BLaER1 (cell line): ENCODE measurements around the gene NPHP4.

Source experiments
- H3K27ac ChIP-seq: shearing (Covaris generic); formaldehyde crosslinking; 2 replicates; pipeline ENCODE4 v1.8.1; 2022
- H3K27me3 ChIP-seq: shearing (Covaris generic); formaldehyde crosslinking; 2 replicates; pipeline ENCODE4 v1.8.1; 2022
- H3K36me3 ChIP-seq: shearing (Covaris generic); formaldehyde crosslinking; 2 replicates; pipeline ENCODE4 v1.8.1; 2022
- H3K4me1 ChIP-seq: shearing (Covaris generic); formaldehyde crosslinking; 2 replicates; pipeline ENCODE4 v1.8.1; 2022
- H3K4me2 ChIP-seq: shearing (Covaris generic); formaldehyde crosslinking; 2 replicates; pipeline ENCODE4 v1.8.1; 2022
- H3K4me3 ChIP-seq: shearing (Covaris generic); formaldehyde crosslinking; 2 replicates; pipeline ENCODE4 v1.8.1; 2022
- H3K9ac ChIP-seq: shearing (Covaris generic); formaldehyde crosslinking; 2 replicates; pipeline ENCODE4 v1.8.1; 2022
- H3K9me3 ChIP-seq: shearing (Covaris generic); formaldehyde crosslinking; 2 replicates; pipeline ENCODE4 v1.8.1; 2022
- H4K20me1 ChIP-seq: shearing (Covaris generic); formaldehyde crosslinking; 2 replicates; pipeline ENCODE4 v1.8.1; 2022
- Cebpa-rat ChIP-seq: shearing (Covaris generic); IDR thresholded peaks from 2 replicates; pipeline ENCODE4 v1.8.1; 2022

Gene NPHP4

GRCh38 chr1:6013491-6013890, 21.3 kb upstream of the NPHP4 start:
- Histone ChIP-seq H3K9ac (no peak overlapping the region), H3K9me3 (no peaks in the 10 kb centered on the region), H3K27ac (peak overlapping the region; percentile 10; the same call in 1 of the 2 replicates), H3K4me3 (no peak overlapping the region), H3K4me2 (peak overlapping the region; percentile 70), H3K27me3 (no peaks in the 10 kb centered on the region), H4K20me1 (peaks cover 51% of the 10 kb centered on the region), H3K36me3 (no peaks in the 10 kb centered on the region), H3K4me1 (peaks cover 84% of the 10 kb centered on the region)
- TF ChIP-seq Cebpa-rat = no peak

DNA sequence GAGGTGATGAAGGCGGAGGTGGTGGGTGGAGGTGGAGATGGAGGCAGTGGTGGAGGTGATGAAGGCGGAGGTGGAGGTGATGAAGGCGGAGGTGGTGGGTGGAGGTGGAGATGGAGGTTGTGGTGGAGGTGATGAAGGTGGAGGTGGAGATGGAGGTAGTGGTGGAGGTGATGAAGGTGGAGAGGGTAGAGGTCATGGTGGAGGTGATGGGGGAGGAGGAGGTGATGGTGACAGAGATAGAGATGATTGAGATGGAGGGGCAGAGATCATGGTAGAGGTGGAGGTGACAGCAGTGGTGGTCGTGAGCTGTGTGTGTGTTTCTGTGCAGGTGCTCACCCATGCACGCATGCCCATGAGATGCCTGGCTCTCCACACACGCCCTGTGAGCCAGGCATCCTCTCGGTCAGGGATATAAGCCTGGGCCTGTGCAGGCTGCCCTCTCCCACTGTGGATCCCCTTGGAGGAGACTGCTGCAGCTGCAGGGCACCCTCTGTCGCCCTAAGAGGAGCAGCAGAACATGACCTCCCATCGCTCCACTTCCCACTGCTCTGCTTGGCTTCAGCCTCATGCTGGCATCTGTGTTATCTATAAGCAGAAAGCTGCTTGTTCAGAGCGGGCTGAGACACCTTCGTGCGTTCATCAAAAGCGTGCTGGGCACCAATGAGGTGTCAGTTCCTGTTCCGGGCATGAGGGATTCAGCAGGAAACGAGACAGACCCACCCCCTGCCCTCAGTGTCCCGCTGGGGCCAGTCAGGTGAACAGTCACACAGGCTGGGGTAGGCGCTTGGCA, 20.5 kb upstream of the NPHP4 start:
- H3K27me3 ChIP-seq = no peaks in the 10 kb centered on the region
- H3K4me1 ChIP-seq = peaks cover 84% of the 10 kb centered on the region
- no peak for TF ChIP-seq Cebpa-rat
- peak overlapping the region; percentile 10; the same call in 1 of the 2 replicates for H3K27ac ChIP-seq
- H3K4me3 ChIP-seq = no peak overlapping the region
- H3K36me3 ChIP-seq = no peaks in the 10 kb centered on the region
- peaks cover 59% of the 10 kb centered on the region for H4K20me1 ChIP-seq
- no peak overlapping the region for H3K9ac ChIP-seq
- H3K9me3 ChIP-seq = no peaks in the 10 kb centered on the region
- peak overlapping the region; percentile 70 for H3K4me2 ChIP-seq

- no peaks in the 10 kb centered on the region for H3K36me3 ChIP-seq
- H3K4me1 ChIP-seq = peaks cover 89% of the 10 kb centered on the region
- H4K20me1 ChIP-seq = peaks cover 67% of the 10 kb centered on the region
- TF ChIP-seq Cebpa-rat = no peak
- no peak overlapping the region for H3K4me3 ChIP-seq
- no peak overlapping the region for H3K4me2 ChIP-seq
- no peak overlapping the region for H3K9ac ChIP-seq
- no peaks in the 10 kb centered on the region for H3K9me3 ChIP-seq
- H3K27me3 ChIP-seq = no peaks in the 10 kb centered on the region
- H3K27ac ChIP-seq = no peak overlapping the region
Measured at GRCh38 chr1:6011946-6012258, 19.7 kb upstream of the NPHP4 start.

GRCh38 chr1:6011161-6011945, 19.1 kb upstream of the NPHP4 start:
- Histone ChIP-seq H3K27me3 (no peaks in the 10 kb centered on the region), H3K9ac (no peak overlapping the region), H3K9me3 (no peaks in the 10 kb centered on the region), H3K27ac (peak overlapping the region; percentile 53), H3K36me3 (no peaks in the 10 kb centered on the region), H3K4me1 (peaks cover 93% of the 10 kb centered on the region), H3K4me3 (no peak overlapping the region), H3K4me2 (peak overlapping the region; percentile 95), H4K20me1 (peaks cover 70% of the 10 kb centered on the region)
- TF ChIP-seq Cebpa-rat = no peak

GRCh38 chr1:6010554-6010953, 18.3 kb upstream of the NPHP4 start:
- Histone ChIP-seq H3K9me3 (no peaks in the 10 kb centered on the region), H3K9ac (no peak overlapping the region), H3K27me3 (no peaks in the 10 kb centered on the region), H3K4me1 (peaks cover 88% of the 10 kb centered on the region), H3K4me3 (no peak overlapping the region), H4K20me1 (peaks cover 70% of the 10 kb centered on the region), H3K4me2 (peak overlapping the region; percentile 95), H3K36me3 (no peaks in the 10 kb centered on the region), H3K27ac (peak overlapping the region; percentile 53)
- no peak for TF ChIP-seq Cebpa-rat

DNA sequence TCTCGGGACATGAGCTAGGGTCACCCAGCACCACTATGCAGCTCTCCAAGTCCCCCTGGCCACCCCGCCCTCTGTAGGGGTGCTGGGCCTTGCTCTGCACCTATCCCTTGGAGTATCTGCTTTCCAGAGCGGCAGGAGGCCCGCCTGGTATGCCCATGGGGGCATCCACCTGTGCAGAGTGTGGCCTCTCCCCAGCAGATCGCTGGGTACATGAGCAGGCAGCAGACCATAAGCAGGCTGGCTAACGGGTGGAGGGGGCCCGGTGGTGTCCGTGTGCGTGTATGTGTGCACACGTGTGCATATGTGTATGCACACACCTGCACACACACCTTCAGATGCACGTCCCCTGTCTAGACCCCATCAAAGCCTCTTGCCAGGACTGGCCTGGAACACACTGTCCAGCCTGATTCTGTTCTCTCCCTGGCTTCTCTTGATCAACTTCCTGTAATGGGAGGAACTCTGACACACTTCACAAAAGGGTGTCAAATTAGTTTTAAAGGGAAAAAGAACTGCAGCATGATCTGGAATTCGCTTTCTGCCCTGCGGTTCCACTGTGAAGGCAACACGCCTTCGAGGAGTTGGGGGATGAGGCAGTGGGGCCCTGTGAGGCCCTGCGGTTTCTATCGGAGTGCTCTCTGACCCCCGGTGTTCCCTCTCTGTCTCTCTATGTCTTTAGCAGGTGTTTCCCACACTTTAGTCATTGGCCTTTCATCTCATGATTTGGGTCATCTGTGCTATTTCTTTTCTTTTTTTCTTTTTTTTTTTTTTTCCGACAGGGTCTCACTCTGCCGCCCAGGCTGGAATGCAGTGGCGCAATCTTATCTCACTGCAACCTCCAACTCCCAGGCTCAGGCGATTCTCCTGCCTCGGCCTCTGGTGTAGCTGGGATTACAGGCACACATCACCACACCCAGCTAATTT, 17.2 kb upstream of the NPHP4 start:
- peak overlapping the region; percentile 54 for H3K27ac ChIP-seq
- no peak overlapping the region for H3K4me3 ChIP-seq
- H3K9ac ChIP-seq = no peak overlapping the region
- no peaks in the 10 kb centered on the region for H3K36me3 ChIP-seq
- H4K20me1 ChIP-seq = peaks cover 70% of the 10 kb centered on the region
- H3K4me2 ChIP-seq = peak overlapping the region; percentile 95
- peaks cover 81% of the 10 kb centered on the region for H3K4me1 ChIP-seq
- peak; percentile 58; the same call in 1 of the 2 replicates for TF ChIP-seq Cebpa-rat
- H3K27me3 ChIP-seq = no peaks in the 10 kb centered on the region
- H3K9me3 ChIP-seq = no peaks in the 10 kb centered on the region

GRCh38 chr1:6008696-6009095, 16.5 kb upstream of the NPHP4 start:
- H4K20me1 ChIP-seq = peaks cover 70% of the 10 kb centered on the region
- H3K9ac ChIP-seq = no peak overlapping the region
- no peaks in the 10 kb centered on the region for H3K36me3 ChIP-seq
- H3K27ac ChIP-seq = peak overlapping the region; percentile 54
- TF ChIP-seq Cebpa-rat = no peak
- H3K4me2 ChIP-seq = peak overlapping the region; percentile 95
- no peak overlapping the region for H3K4me3 ChIP-seq
- no peaks in the 10 kb centered on the region for H3K9me3 ChIP-seq
- H3K4me1 ChIP-seq = peaks cover 81% of the 10 kb centered on the region
- no peaks in the 10 kb centered on the region for H3K27me3 ChIP-seq

DNA sequence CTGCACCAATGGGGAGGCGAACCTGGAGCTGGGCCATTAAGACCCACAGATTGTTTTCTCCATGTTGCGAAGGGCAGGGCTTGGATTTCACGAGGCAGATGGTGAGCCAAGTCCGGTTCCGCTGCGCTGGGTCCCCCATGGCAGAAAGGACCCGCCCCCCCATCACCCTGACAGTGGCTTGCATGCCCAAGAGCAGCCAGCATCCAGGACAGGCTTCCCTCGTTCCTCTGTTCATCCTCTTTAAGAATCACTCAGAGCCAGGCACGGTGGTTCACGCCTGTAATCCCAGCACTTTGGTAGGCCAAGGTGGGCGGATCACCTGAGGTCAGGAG, 15.8 kb upstream of the NPHP4 start:
- no peak for TF ChIP-seq Cebpa-rat
- Histone ChIP-seq H3K9ac (no peak overlapping the region), H4K20me1 (peaks cover 70% of the 10 kb centered on the region), H3K4me3 (no peak overlapping the region), H3K36me3 (no peaks in the 10 kb centered on the region), H3K9me3 (no peaks in the 10 kb centered on the region), H3K27me3 (no peaks in the 10 kb centered on the region), H3K4me2 (peak overlapping the region; percentile 95), H3K27ac (no peak overlapping the region), H3K4me1 (peaks cover 81% of the 10 kb centered on the region)

GRCh38 chr1:6007318-6008083, 15.3 kb upstream of the NPHP4 start:
- H3K4me3 ChIP-seq = no peak overlapping the region
- no peak overlapping the region for H3K27ac ChIP-seq
- H3K36me3 ChIP-seq = no peaks in the 10 kb centered on the region
- no peaks in the 10 kb centered on the region for H3K9me3 ChIP-seq
- H4K20me1 ChIP-seq = peaks cover 71% of the 10 kb centered on the region
- H3K27me3 ChIP-seq = no peaks in the 10 kb centered on the region
- H3K4me1 ChIP-seq = peaks cover 81% of the 10 kb centered on the region
- no peak for TF ChIP-seq Cebpa-rat
- no peak overlapping the region for H3K9ac ChIP-seq
- H3K4me2 ChIP-seq = peak overlapping the region; percentile 95
